ENCODE data around the gene KCNG4. TPM values are rescaled to one million over a fixed set of nuclear protein-coding genes. Genes with fewer than 3 reads are reported as not detected.

The KCNG4 gene
- total and polyA plus RNA-seq, 10 of the 15 experiments (the other 5 are each of a cell fraction or from before 2014, with no cell fraction given) = not detected

DNA sequence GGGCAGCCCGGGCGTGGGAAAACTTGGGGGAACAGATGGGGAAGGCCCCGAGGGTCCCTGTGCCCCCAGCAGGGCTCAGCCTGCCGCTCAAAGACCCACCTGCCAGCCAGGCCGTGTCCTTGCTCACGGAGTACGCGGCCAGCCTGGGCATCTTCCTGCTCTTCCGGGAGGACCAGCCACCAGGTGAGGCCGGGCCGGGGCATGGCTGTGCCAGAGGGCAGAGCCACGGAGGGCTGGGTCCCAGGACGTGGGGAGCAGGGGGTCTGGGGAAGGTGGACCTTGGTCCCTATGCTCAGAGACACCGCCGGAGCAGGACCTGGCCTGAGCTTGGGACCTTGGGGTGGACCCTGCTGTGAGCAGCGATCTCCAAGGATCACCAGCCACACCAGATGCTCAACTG lies 48.3 kb downstream of the KCNG4 start:
- TF ChIP-seq RBBP5 (conservative IDR thresholded peaks at IDR 0.05) (no peak), NR2C1 (IDR thresholded peaks at IDR 0.05) (no peak), YBX1 (IDR thresholded peaks at IDR 0.05) (no peak), FOS (IDR thresholded peaks at IDR 0.05; ENCODE audit: borderline replicate concordance, extremely low read depth, insufficient read length) (no peak)
- TF ChIP-seq, protein P1, sequence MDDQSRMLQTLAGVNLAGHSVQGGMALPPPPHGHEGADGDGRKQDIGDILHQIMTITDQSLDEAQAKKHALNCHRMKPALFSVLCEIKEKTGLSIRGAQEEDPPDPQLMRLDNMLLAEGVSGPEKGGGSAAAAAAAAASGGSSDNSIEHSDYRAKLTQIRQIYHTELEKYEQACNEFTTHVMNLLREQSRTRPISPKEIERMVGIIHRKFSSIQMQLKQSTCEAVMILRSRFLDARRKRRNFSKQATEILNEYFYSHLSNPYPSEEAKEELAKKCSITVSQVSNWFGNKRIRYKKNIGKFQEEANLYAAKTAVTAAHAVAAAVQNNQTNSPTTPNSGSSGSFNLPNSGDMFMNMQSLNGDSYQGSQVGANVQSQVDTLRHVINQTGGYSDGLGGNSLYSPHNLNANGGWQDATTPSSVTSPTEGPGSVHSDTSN (IDR thresholded peaks at IDR 0.05; ENCODE audit: insufficient replicate concordance, low read depth, low read length) = no peak
- TF ChIP-seq, protein P2, sequence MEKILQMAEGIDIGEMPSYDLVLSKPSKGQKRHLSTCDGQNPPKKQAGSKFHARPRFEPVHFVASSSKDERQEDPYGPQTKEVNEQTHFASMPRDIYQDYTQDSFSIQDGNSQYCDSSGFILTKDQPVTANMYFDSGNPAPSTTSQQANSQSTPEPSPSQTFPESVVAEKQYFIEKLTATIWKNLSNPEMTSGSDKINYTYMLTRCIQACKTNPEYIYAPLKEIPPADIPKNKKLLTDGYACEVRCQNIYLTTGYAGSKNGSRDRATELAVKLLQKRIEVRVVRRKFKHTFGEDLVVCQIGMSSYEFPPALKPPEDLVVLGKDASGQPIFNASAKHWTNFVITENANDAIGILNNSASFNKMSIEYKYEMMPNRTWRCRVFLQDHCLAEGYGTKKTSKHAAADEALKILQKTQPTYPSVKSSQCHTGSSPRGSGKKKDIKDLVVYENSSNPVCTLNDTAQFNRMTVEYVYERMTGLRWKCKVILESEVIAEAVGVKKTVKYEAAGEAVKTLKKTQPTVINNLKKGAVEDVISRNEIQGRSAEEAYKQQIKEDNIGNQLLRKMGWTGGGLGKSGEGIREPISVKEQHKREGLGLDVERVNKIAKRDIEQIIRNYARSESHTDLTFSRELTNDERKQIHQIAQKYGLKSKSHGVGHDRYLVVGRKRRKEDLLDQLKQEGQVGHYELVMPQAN (conservative IDR thresholded peaks at IDR 0.05) = no peak
- H3K9me3 ChIP-seq (replicated peaks; ENCODE audit: control insufficient read depth, insufficient read depth, low read length) = no peaks in the 10 kb centered on the region
- POLR2A ChIA-PET = no interaction called here
- intact Hi-C loops (cut with micrococcal nuclease; ENCODE audit: unreplicated experiment) (no loop called here), in situ Hi-C loops (cut with MboI) (no loop called here)
- FAIRE-seq (no peak), DNase-seq (ENCODE audit: low read depth, low spot score) (no peak), ATAC-seq (no peak)
- no peak overlapping the region for H2AFZ ChIP-seq (ENCODE audit: control insufficient read depth, low read depth, low read length)
- no peaks in the 10 kb centered on the region for H3K36me3 ChIP-seq (ENCODE audit: control insufficient read depth in 2 of 2, insufficient read depth in 2 of 2, low read length in 1 of 2)
- H3K27ac ChIP-seq (ENCODE audit: control insufficient read depth, insufficient read depth) = no peak overlapping the region
- BruUV-seq (replicated peaks) = no TSS peak
- RAD21 ChIA-PET (ENCODE audit: unreplicated experiment) = no interaction called here
- no peaks in the 10 kb centered on the region for H3K4me1 ChIP-seq (ENCODE audit: control insufficient read depth, insufficient read depth, low read length)
- peaks cover 4% of the 10 kb centered on the region for H3K79me2 ChIP-seq (ENCODE audit: control insufficient read depth, insufficient read depth, low read length)
- H3K4me3 ChIP-seq = no peak overlapping the region
- SMC1A ChIA-PET (ENCODE audit: uncharacterized antibody, unreplicated experiment) = no interaction called here
- WGBS (ENCODE audit: insufficient coverage, insufficient replicate concordance, low lambda C conversion rate, missing lambda C conversion rate) = 66% methylated on average over 14 of the region's 16 CpGs
- H3K4me2 ChIP-seq (ENCODE audit: control insufficient read depth, insufficient read depth) = no peak overlapping the region
- no peaks in the 10 kb centered on the region for H3K27me3 ChIP-seq (replicated peaks in 1 of 2; ENCODE audit: control insufficient read depth in 2 of 2, insufficient read depth in 2 of 2, low read length in 1 of 2)
- H4K20me1 ChIP-seq (ENCODE audit: control insufficient read depth, insufficient read depth) = no peaks in the 10 kb centered on the region
- H3K9ac ChIP-seq (ENCODE audit: control insufficient read depth, insufficient read depth, low read length) = no peak overlapping the region
- CTCF ChIA-PET = no interaction called here

All from GM12878 (cell line).